ENCODE measurements around the gene NAALADL2. TPM values are rescaled to one million over a fixed set of nuclear protein-coding genes. Genes with fewer than 3 reads are reported as not detected.

Gene NAALADL2
- polyA plus RNA-seq, 2 of the 4 experiments (the other 2 are of a cell fraction): 0.09 to 0.28 TPM

DNA sequence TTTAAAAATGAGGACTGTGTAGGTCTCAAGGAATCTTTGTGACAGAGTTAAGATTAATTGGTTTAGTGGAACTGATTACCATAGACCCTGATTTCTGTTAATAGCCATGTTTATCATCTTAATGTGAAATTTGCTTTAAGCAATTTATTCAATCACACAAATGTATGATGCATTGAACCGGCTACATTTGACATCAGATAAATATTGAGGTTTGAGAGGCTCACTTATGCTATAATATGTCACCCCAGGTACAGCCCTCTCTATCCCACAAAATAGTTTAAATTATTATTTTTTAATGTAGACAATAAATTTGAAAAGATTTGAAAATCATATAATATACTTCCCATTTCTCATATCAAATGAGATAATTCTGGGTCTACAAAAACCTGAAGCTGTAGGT is 413.3 kb downstream of the NAALADL2 start:
- no peak overlapping the region for H3K27ac ChIP-seq
- no peak overlapping the region for H3K4me2 ChIP-seq
- WGBS (ENCODE audit: missing lambda C conversion rate): 96% methylated on average over 1 of the region's 1 CpG
- ATAC-seq (no peak), FAIRE-seq (no peak), DNase-seq (ENCODE audit: low read depth in 1 of 2, low spot score in 1 of 2) (no peak)
- ChIA-PET POLR2A (no interaction called here), CTCF (no interaction called here)
- H3K9me3 ChIP-seq: no peaks in the 10 kb centered on the region
- H3K4me1 ChIP-seq: no peaks in the 10 kb centered on the region; the same call in 2 of the 3 replicates
- TF ChIP-seq NR3C1 (IDR thresholded peaks at IDR 0.05): no peak
- TF ChIP-seq BHLHE40 (IDR thresholded peaks at IDR 0.05; ENCODE audit: low read depth, low read length): no peak
- TF ChIP-seq EHF (CRISPR knock-in tag; IDR thresholded peaks at IDR 0.05): no peak
- TF ChIP-seq, protein P1, sequence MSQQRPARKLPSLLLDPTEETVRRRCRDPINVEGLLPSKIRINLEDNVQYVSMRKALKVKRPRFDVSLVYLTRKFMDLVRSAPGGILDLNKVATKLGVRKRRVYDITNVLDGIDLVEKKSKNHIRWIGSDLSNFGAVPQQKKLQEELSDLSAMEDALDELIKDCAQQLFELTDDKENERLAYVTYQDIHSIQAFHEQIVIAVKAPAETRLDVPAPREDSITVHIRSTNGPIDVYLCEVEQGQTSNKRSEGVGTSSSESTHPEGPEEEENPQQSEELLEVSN (IDR thresholded peaks at IDR 0.05; ENCODE audit: borderline replicate concordance, low read depth): no peak
- no peak for TF ChIP-seq POLR2A (IDR thresholded peaks at IDR 0.05; ENCODE audit: low read length)
- TF ChIP-seq, protein P2, sequence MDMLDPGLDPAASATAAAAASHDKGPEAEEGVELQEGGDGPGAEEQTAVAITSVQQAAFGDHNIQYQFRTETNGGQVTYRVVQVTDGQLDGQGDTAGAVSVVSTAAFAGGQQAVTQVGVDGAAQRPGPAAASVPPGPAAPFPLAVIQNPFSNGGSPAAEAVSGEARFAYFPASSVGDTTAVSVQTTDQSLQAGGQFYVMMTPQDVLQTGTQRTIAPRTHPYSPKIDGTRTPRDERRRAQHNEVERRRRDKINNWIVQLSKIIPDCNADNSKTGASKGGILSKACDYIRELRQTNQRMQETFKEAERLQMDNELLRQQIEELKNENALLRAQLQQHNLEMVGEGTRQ (IDR thresholded peaks at IDR 0.05): no peak
- TF ChIP-seq ELK1 (IDR thresholded peaks at IDR 0.05; ENCODE audit: low read depth, low read length): no peak
- TF ChIP-seq CBX2 (IDR thresholded peaks at IDR 0.05; ENCODE audit: borderline replicate concordance, low read depth): no peak
- no peak for TF ChIP-seq HEYL (CRISPR knock-in tag; IDR thresholded peaks at IDR 0.05)
- TF ChIP-seq, protein P3, sequence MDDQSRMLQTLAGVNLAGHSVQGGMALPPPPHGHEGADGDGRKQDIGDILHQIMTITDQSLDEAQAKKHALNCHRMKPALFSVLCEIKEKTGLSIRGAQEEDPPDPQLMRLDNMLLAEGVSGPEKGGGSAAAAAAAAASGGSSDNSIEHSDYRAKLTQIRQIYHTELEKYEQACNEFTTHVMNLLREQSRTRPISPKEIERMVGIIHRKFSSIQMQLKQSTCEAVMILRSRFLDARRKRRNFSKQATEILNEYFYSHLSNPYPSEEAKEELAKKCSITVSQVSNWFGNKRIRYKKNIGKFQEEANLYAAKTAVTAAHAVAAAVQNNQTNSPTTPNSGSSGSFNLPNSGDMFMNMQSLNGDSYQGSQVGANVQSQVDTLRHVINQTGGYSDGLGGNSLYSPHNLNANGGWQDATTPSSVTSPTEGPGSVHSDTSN (IDR thresholded peaks at IDR 0.05): no peak
- no peak for TF ChIP-seq POLR2AphosphoS2 (conservative IDR thresholded peaks at IDR 0.05; ENCODE audit: low read length)
- TF ChIP-seq, protein P4, sequence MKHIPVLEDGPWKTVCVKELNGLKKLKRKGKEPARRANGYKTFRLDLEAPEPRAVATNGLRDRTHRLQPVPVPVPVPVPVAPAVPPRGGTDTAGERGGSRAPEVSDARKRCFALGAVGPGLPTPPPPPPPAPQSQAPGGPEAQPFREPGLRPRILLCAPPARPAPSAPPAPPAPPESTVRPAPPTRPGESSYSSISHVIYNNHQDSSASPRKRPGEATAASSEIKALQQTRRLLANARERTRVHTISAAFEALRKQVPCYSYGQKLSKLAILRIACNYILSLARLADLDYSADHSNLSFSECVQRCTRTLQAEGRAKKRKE (CRISPR knock-in tag; IDR thresholded peaks at IDR 0.05; ENCODE audit: low read depth): no peak
- no peak for TF ChIP-seq GATA3 (IDR thresholded peaks at IDR 0.05; ENCODE audit: borderline replicate concordance)
- no peak for TF ChIP-seq EP300 (IDR thresholded peaks at IDR 0.05)
- no peak for TF ChIP-seq ESRRA (IDR thresholded peaks at IDR 0.05; ENCODE audit: borderline replicate concordance, low read length)
- TF ChIP-seq JUNB (IDR thresholded peaks at IDR 0.05): no peak
- no peak for TF ChIP-seq FOSB (CRISPR knock-in tag; IDR thresholded peaks at IDR 0.05)
- no peak overlapping the region for H3K4me3 ChIP-seq

DNA sequence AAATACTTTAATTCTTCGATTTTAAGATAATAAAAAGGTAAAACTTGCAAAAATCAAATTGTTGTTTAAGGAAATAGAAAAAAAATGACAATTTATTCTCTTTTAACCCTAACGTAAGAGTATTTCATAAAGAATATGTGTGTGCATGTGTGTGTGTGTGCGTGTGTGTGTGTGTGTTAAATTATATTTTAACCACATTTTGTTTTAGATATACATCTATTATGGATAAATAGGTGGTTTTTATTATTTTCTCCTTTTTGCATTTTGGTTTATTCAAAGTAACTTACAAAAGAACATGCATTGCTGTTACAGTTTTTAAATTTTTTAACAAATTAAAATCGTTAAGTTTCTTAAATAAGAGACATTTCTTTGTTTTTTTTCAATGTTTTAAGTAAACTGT is 414.4 kb downstream of the NAALADL2 start:
- 47% methylated on average over 4 of the region's 4 CpGs for WGBS (ENCODE audit: missing lambda C conversion rate)

More for the DNA sequence above, 414.4 kb downstream of the NAALADL2 start:
- CTCF ChIA-PET: no interaction called here
- FAIRE-seq (no peak), ATAC-seq (no peak), DNase-seq (ENCODE audit: low read depth in 1 of 2, low spot score in 1 of 2) (no peak)
- H3K4me2 ChIP-seq: no peak overlapping the region
- H3K4me1 ChIP-seq: no peaks in the 10 kb centered on the region
- no peaks in the 10 kb centered on the region for H3K9me3 ChIP-seq
- no peak overlapping the region for H3K4me3 ChIP-seq
- TF ChIP-seq HOXB13 (CRISPR knock-in tag; IDR thresholded peaks at IDR 0.05; ENCODE audit: low read depth): no peak
- TF ChIP-seq HOXB5 (CRISPR knock-in tag; IDR thresholded peaks at IDR 0.05): no peak
- TF ChIP-seq NFE2L2 (conservative IDR thresholded peaks at IDR 0.05; ENCODE audit: low read length): no peak
- no peak for TF ChIP-seq HEYL (CRISPR knock-in tag; IDR thresholded peaks at IDR 0.05)
- TF ChIP-seq SMC3 (IDR thresholded peaks at IDR 0.05): no peak
- no peak for TF ChIP-seq FOSB (CRISPR knock-in tag; IDR thresholded peaks at IDR 0.05)
- TF ChIP-seq PHF8 (IDR thresholded peaks at IDR 0.05; ENCODE audit: borderline replicate concordance, low read depth): no peak
- no peak for TF ChIP-seq SREBF2 (IDR thresholded peaks at IDR 0.05)
- no peak for TF ChIP-seq CHD2 (IDR thresholded peaks at IDR 0.05; ENCODE audit: low read length, partially characterized antibody)
- TF ChIP-seq FOSL2 (IDR thresholded peaks at IDR 0.05): no peak
- no peak for TF ChIP-seq FOSL2 (CRISPR knock-in tag; IDR thresholded peaks at IDR 0.05)
- TF ChIP-seq, protein P2 (IDR thresholded peaks at IDR 0.05): no peak
- no peak for TF ChIP-seq ESRRA (IDR thresholded peaks at IDR 0.05; ENCODE audit: borderline replicate concordance, low read length)
- TF ChIP-seq, protein P5, sequence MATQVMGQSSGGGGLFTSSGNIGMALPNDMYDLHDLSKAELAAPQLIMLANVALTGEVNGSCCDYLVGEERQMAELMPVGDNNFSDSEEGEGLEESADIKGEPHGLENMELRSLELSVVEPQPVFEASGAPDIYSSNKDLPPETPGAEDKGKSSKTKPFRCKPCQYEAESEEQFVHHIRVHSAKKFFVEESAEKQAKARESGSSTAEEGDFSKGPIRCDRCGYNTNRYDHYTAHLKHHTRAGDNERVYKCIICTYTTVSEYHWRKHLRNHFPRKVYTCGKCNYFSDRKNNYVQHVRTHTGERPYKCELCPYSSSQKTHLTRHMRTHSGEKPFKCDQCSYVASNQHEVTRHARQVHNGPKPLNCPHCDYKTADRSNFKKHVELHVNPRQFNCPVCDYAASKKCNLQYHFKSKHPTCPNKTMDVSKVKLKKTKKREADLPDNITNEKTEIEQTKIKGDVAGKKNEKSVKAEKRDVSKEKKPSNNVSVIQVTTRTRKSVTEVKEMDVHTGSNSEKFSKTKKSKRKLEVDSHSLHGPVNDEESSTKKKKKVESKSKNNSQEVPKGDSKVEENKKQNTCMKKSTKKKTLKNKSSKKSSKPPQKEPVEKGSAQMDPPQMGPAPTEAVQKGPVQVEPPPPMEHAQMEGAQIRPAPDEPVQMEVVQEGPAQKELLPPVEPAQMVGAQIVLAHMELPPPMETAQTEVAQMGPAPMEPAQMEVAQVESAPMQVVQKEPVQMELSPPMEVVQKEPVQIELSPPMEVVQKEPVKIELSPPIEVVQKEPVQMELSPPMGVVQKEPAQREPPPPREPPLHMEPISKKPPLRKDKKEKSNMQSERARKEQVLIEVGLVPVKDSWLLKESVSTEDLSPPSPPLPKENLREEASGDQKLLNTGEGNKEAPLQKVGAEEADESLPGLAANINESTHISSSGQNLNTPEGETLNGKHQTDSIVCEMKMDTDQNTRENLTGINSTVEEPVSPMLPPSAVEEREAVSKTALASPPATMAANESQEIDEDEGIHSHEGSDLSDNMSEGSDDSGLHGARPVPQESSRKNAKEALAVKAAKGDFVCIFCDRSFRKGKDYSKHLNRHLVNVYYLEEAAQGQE (IDR thresholded peaks at IDR 0.05): no peak
- no peak for TF ChIP-seq EHMT2 (IDR thresholded peaks at IDR 0.05; ENCODE audit: low read depth)
- TF ChIP-seq MAFK (IDR thresholded peaks at IDR 0.05; ENCODE audit: partially characterized antibody): no peak
- TF ChIP-seq HOXA7 (CRISPR knock-in tag; IDR thresholded peaks at IDR 0.05): no peak
- no peak for TF ChIP-seq POLR2A (IDR thresholded peaks at IDR 0.05; ENCODE audit: low read length)
- TF ChIP-seq RNF2 (IDR thresholded peaks at IDR 0.05; ENCODE audit: borderline replicate concordance, low read depth): no peak
- H3K27ac ChIP-seq: no peak overlapping the region
- POLR2A ChIA-PET: no interaction called here

All from A549 (cell line).